SJSA1 (cell line): ENCODE measurements around the gene CPB2. TPM values are rescaled to one million over a fixed set of nuclear protein-coding genes. Genes with fewer than 3 reads are reported as not detected.

ENCODE experiments used
- DNase-seq, 2 experiments: peaks; one replicate each; pipeline ENCODE4 v3.0.0-alpha.2; 2015 to 2020; ENCODE audit warnings: low spot score in 2 of 2, low read depth in 1 of 2
- H3K27ac ChIP-seq: fragments of 250-450 bp; sonication (Bioruptor Pico); 2 replicates; pipeline ENCODE4 v1.5.1; 2020; ENCODE audit warnings: mild to moderate bottlenecking, moderate library complexity
- H3K27me3 ChIP-seq: fragments of 250-450 bp; sonication (Bioruptor Pico); replicated peaks from 2 replicates; pipeline ENCODE4 v1.5.1; 2020; ENCODE audit warnings: mild to moderate bottlenecking, moderate library complexity
- H3K36me3 ChIP-seq: fragments of 250-450 bp; sonication (Bioruptor Pico); 2 replicates; pipeline ENCODE4 v1.5.1; 2020; ENCODE audit warnings: mild to moderate bottlenecking
- H3K4me1 ChIP-seq: fragments of 250-450 bp; sonication (Bioruptor Pico); replicated peaks from 2 replicates; pipeline ENCODE4 v1.6.1; 2021; ENCODE audit warnings: mild to moderate bottlenecking
- H3K4me3 ChIP-seq: fragments of 250-450 bp; sonication (Bioruptor Pico); 2 replicates; pipeline ENCODE4 v1.5.1; 2020; ENCODE audit warnings: mild to moderate bottlenecking
- H3K9me3 ChIP-seq: fragments of 250-450 bp; sonication (Bioruptor Pico); replicated peaks from 2 replicates; pipeline ENCODE4 v1.5.1; 2020; ENCODE audit warnings: mild to moderate bottlenecking
- total RNA-seq: library from RNA; depleted of rRNA; stranded (reverse); fragments of >200 nt; shearing (Covaris generic); gene quantifications from 2 replicates; pipeline ENCODE4 v1.2.3, GENCODE V29; 2014; rRNA removed

Gene CPB2
- total RNA-seq, 1 experiment from 2014 or later, result not detected

- DNase-seq, result no peak
- no peaks in the 10 kb centered on the region for H3K4me1 ChIP-seq
Measured at GRCh38 chr13:46004491-46004890, 100.3 kb downstream of the CPB2 start.

More at GRCh38 chr13:46004491-46004890, 100.3 kb downstream of the CPB2 start:
- no peaks in the 10 kb centered on the region for H3K9me3 ChIP-seq
- peaks cover 54% of the 10 kb centered on the region for H3K36me3 ChIP-seq
- H3K4me3 ChIP-seq, result no peak overlapping the region
- no peak overlapping the region for H3K27ac ChIP-seq
- H3K27me3 ChIP-seq, result no peaks in the 10 kb centered on the region

Other genes with a start within 250 kb of the CPB2 start
- 6.7 and 12.2 TPM in 2 replicates for gene ZC3H13, start 52.3 kb downstream of the CPB2 start, total RNA-seq
- 49.3 and 73.0 TPM in 2 replicates for gene LCP1, start 77.1 kb upstream of the CPB2 start, total RNA-seq
- gene LRRC63, start 106.9 kb upstream of the CPB2 start, total RNA-seq, result not detected in 2 replicates